SK-MEL-5 (cell line): ENCODE results near the gene PEAR1. TPM values are rescaled to one million over a fixed set of nuclear protein-coding genes. Genes with fewer than 3 reads are reported as not detected.
A peak's percentile ranks its signal among the peaks of the same experiment; 100 is the strongest.
"Not testable (repeated sequence)": the region's sequence is repeated elsewhere in the genome, so short reads cannot be mapped to it uniquely, and the experiment has no call there.

Experiments used
- DNase-seq: peaks from one replicate; pipeline ENCODE4 v3.0.0-alpha.2; 2016; ENCODE audit warnings: low read depth, low spot score
- in situ Hi-C: cut with HindIII; loops from 2 replicates; pipeline ENCODE4 v1.10.0; 2016; ENCODE audit warnings: low sequenced_read_pairs, high pct_unique_total_duplicates, low pct_unique_long_range_greater_than_20kb
- total RNA-seq: library from RNA; depleted of rRNA; stranded (reverse); fragments of >200 nt; shearing (Covaris generic); gene quantifications from 2 replicates; pipeline ENCODE4 v1.2.3, GENCODE V29; 2014

PEAR1 gene
- total RNA-seq, 1 experiment from 2014 or later: not detected

GRCh38 chr1:156922986-156923669 is 29.6 kb downstream of the PEAR1 start:
- DNase-seq: no peak
- in situ Hi-C loops: no loop called here

- in situ Hi-C loops: no loop called here
- DNase-seq: no peak
These were observed 30.4 kb downstream of the PEAR1 start for GRCh38 chr1:156923670-156924477.

GRCh38 chr1:156924478-156925153 is 31.1 kb downstream of the PEAR1 start:
- no peak for DNase-seq
- in situ Hi-C loops: no loop called here

GRCh38 chr1:156925154-156926010 is 31.9 kb downstream of the PEAR1 start:
- DNase-seq: no peak
- in situ Hi-C loops: no loop called here

GRCh38 chr1:156926175-156926574 is 32.7 kb downstream of the PEAR1 start:
- in situ Hi-C loops: no loop called here
- DNase-seq: peak; percentile 17

GRCh38 chr1:156926695-156927094 is 33.2 kb downstream of the PEAR1 start:
- DNase-seq, in situ Hi-C loops: not testable (repeated sequence)

GRCh38 chr1:156927215-156928042 is 33.9 kb downstream of the PEAR1 start:
- in situ Hi-C loops: no loop called here
- peak; percentile 77 for DNase-seq

GRCh38 chr1:156928043-156928602 is 34.6 kb downstream of the PEAR1 start:
- DNase-seq: no peak
- in situ Hi-C loops: no loop called here

- DNase-seq: no peak
- in situ Hi-C loops: no loop called here
These were observed 36.2 kb downstream of the PEAR1 start for GRCh38 chr1:156929596-156930238.

GRCh38 chr1:156930483-156930882 is 37.0 kb downstream of the PEAR1 start:
- no peak for DNase-seq
- in situ Hi-C loops: no loop called here

GRCh38 chr1:156931211-156931952 is 37.9 kb downstream of the PEAR1 start:
- peak; percentile 17 for DNase-seq
- in situ Hi-C loops: no loop called here

- in situ Hi-C loops: no loop called here
These were observed 38.6 kb downstream of the PEAR1 start for GRCh38 chr1:156931974-156932710.

GRCh38 chr1:156933136-156933535 is 39.6 kb downstream of the PEAR1 start:
- in situ Hi-C loops: no loop called here
- DNase-seq: no peak

More at GRCh38 chr1:156931974-156932710, 38.6 kb downstream of the PEAR1 start:
- DNase-seq: no peak

GRCh38 chr1:156935505-156936128 is 42.1 kb downstream of the PEAR1 start:
- DNase-seq: no peak
- in situ Hi-C loops: no loop called here
